DND-41 (cell line): ENCODE data around the gene BAHCC1.

ENCODE experiments used
- EZH2 ChIP-seq: IDR thresholded peaks from 3 replicates; pipeline ENCODE4 v1.6.1; 2012; ENCODE audit warnings: borderline replicate concordance, low read depth, mild to moderate bottlenecking, moderate library complexity, low read length, inconsistent platforms; ENCODE audit not compliant: severe bottlenecking
- TF ChIP-seq, protein P1 (sequence below): IDR thresholded peaks from 2 replicates; pipeline ENCODE4 v1.5.1; 2012; ENCODE audit warnings: borderline replicate concordance, low read length, moderate library complexity, mild to moderate bottlenecking; ENCODE audit not compliant: poor library complexity, severe bottlenecking; ENCODE audit errors: extremely low read depth

- TF ChIP-seq, protein P1, sequence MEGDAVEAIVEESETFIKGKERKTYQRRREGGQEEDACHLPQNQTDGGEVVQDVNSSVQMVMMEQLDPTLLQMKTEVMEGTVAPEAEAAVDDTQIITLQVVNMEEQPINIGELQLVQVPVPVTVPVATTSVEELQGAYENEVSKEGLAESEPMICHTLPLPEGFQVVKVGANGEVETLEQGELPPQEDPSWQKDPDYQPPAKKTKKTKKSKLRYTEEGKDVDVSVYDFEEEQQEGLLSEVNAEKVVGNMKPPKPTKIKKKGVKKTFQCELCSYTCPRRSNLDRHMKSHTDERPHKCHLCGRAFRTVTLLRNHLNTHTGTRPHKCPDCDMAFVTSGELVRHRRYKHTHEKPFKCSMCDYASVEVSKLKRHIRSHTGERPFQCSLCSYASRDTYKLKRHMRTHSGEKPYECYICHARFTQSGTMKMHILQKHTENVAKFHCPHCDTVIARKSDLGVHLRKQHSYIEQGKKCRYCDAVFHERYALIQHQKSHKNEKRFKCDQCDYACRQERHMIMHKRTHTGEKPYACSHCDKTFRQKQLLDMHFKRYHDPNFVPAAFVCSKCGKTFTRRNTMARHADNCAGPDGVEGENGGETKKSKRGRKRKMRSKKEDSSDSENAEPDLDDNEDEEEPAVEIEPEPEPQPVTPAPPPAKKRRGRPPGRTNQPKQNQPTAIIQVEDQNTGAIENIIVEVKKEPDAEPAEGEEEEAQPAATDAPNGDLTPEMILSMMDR, result peak; percentile 10
- TF ChIP-seq EZH2, result no peak
These were observed 50.6 kb downstream of the BAHCC1 start for GRCh38 chr17:81445642-81446503.
